Right renal cortex interstitium (tissue), 3 donors: ENCODE data around the gene TSSC4. TPM values are rescaled to one million over a fixed set of nuclear protein-coding genes. Genes with fewer than 3 reads are reported as not detected.

Source experiments
- DNase-seq, 3 donors: peaks; one replicate each; pipeline ENCODE4 v3.0.0-alpha.2; 2013; ENCODE audit warnings: low read depth in 3 of 3, low spot score in 2 of 3
- polyA plus RNA-seq, 3 donors: library from polyadenylated mRNA; unstranded; fragments of 120-200 nt; gene quantifications; one replicate each; pipeline ENCODE4 v1.2.1, GENCODE V29; 2013; ENCODE audit not compliant: insufficient read length in 3 of 3

The TSSC4 gene
- polyA plus RNA-seq, 3 donors: 27.6 to 33.3 (median 31.6) TPM

DNA sequence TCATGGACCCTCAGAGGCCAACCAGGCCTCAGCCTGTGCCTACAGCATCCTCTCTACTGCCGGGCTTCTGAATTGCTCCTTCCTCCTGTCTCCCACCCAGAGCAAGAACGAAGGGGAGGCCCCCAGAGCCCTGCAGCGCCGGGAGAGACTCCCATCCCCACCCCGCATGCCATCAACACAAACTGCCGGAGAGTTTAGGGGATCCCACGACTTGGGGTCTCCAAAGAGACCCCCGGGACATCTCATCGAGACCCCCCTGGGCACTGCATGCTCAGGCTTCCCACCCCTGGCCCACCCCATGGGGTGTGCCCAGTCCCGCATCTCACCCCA lies 31.7 kb upstream of the TSSC4 start:
- DNase-seq: no peak

DNA sequence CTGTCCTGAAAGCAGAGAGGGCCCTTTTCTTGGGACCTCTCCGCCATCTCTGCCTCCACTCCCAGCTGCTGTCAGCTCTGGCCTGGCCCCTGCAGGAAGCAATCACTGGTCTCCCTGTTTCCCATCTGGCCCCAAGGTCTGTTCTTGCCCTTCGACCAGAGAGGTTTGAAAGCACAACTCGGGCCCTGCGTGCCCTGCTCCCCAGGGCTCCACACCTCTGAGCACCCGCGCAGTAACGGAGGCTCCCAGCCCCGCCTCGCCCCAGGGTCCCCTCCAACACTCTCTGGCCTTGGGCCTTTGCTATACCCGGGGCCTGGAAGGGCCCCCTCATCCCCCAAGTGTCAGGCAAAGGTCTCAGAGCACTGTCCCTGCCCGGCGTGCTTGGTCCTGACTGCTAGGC lies 31.2 kb upstream of the TSSC4 start:
- no peak for DNase-seq

DNA sequence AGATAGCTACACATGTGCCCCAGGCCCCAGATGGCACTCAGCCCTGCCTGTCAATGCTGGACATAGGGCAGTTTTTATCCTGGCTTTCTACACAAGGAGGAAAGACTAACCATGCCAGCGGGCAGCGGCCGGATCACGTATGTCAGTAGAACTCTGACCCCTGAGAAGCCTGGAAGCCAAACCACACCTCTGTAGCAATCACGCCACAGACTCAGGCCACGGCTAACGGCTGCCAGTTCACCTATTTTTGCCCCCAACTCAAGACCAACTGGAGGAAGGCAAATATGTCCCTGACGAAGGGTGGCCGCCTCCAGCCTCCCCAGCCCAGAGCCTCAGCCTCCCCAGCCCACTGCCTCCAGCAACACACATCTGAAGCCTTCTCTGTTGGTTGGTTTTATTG lies 30.7 kb upstream of the TSSC4 start:
- DNase-seq: no peak

DNA sequence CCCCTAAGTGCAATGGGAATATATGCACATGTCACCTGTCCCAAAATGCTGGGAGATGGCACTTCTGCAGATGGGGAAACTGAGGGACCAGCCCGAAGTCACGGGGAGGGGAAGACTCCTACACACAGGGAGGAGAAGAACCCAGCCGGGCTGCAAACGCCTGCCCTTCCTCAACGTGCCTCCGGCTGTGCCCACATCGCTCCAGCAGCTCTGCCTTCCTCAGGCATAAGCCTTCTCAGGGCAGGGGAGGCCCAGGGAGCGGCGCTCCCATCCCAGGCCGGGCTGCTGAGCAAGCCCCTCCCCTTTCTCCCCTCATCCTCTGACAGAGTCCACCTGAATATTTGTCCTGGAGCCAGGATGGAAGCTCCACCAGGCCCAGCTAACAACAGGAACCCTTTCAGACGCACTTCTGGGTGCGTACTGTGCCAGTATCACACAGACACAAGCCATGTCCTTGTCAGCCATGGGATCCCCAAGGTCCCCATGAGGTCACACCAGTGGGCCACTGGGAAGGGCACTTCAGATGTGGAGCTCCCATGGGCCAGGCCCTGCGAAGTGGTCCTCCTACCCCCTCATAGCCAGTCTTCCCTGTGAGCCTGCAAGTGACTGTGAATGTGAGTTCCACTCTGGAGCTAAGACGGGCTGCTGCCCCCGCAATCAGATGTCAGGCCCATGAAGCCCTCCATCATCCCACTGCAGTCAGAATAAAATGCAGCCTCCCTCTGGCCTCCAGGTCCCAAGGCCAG lies 25.9 kb upstream of the TSSC4 start:
- no peak for DNase-seq

DNA sequence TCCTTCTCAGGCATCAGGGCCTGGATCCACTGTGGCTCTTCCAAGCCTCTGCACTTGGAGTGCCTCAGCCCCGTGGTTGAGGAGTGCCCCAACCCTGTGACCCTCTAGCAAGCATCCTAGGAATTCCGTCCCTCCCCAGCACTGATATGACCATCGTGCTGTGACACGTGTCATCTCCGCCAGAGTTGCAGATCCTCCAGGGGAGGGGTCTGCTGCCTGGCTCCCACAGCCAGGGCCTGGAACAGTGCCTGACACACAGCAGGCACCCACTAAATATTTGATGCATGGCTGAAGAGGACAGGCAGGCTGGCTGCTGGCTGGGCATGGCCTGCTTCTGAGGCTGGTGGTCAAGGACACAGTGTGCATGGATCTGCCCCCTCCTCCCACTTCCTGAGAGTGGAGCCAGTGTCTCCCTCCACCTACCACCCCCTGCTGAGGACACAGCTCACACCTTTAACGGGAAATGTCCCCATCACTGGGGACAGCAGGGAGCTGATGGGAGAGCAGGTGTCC lies 25.2 kb upstream of the TSSC4 start:
- no peak for DNase-seq

DNA sequence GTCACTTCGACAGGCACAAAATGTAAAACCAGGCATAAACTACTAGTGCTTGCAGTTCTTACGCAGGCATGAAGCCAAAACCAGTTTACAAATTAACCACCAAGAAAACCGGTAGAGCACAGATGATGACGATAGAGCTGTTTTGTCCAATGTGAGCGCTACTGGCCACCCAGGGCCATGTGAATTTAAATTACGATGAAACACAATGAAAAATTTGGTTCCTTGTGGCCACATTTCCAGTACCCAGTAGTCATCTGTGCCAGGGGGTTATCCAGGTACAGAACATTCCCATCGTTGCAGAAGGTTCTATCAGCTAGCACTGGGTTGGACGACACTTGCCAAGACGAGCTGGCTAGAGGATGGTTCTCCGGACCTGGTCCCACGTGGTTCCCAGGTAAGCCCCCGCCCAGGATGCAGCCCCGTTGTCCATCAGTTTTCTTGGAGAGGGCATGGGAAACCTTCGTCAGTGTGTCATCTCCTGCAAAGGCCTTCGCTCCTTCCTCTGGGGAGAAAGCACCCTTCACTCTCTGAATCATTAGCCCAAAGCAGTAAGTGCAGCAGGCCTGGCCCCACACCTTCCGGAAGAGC lies 24.5 kb upstream of the TSSC4 start:
- no peak for DNase-seq

DNA sequence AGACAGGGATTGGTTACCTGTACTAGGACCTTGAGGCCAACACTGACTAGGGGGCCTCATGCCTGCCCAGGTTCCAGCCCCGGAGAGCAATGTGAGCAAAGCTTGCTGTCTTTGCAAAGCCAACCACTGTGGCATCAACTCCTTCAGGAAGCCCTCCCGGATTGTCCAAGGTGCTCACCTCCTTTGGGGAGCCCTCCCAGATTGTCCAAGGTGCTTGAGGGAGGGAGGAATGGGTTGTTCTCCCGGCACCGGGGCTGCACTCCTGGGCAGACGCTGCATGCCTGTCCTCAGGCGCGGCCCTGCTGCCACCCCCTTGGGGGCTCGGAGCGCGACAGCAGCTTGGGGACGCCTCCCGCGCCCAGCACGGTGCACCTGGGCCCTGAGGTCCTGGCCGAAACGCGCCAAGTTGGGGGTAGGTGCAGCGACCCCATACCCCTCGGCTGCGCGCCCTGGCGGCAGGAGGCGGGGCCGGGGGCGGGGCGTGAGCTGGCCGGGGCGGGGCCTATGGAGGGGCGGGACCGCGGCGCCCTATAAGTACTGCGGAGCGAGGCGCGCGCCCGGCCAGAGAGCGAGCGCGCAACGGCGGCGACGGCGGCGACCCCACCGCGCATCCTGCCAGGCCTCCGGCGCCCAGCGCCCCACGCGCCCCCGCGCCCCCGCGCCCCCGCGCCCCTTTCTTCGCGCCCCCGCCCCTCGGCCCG lies 23.6 kb upstream of the TSSC4 start, which contains the start of gene CD81:
Gene CD81, plus strand, starts transcription at position 560 of the 701 bp plus-strand sequence. CDS start 240 bp downstream, outside the sequence.
- DNase-seq: no peak

DNA sequence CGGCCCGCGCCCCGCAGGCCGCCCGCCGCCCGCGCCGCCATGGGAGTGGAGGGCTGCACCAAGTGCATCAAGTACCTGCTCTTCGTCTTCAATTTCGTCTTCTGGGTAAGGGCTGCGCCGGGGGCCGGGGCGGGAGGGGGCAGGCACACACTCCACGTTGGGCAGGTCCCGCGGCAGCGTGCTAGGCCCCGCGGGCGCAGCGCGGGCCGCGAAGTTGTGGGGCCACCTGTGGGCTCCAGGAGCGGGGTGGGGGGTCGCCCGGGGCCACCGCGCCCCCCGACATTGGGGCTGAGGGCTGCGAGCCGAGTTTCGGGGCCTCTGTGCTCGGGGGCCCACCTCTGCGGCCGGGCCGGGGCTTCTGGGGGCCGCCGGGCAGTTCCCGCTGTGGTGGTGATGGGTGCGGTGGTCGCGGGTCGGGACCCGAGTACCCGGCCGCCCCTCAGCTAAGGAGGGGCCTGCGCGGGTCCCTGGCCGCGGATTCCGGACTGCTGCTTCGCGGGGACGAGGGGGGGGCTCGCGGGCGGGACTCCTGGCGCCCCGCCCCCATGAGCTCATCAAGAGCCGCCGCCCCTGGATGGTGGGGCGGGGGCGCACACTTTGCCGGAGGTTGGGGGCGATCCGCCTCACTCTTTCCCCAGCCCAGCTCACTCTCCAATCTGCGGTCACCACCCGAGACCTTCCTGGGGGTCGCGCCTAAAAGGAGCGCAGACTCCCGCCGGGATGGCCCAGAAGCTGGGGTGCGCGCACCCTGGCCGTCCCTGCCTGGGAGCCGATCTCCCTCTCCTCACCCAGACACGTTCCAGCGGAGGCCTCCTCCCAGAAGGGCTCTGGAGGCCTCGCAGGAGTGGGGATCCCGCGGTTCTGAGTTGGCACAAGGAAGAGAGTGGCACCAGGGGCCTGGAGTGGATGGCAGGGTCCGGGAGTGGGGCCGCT lies 22.8 kb upstream of the TSSC4 start:
- no peak for DNase-seq

DNA sequence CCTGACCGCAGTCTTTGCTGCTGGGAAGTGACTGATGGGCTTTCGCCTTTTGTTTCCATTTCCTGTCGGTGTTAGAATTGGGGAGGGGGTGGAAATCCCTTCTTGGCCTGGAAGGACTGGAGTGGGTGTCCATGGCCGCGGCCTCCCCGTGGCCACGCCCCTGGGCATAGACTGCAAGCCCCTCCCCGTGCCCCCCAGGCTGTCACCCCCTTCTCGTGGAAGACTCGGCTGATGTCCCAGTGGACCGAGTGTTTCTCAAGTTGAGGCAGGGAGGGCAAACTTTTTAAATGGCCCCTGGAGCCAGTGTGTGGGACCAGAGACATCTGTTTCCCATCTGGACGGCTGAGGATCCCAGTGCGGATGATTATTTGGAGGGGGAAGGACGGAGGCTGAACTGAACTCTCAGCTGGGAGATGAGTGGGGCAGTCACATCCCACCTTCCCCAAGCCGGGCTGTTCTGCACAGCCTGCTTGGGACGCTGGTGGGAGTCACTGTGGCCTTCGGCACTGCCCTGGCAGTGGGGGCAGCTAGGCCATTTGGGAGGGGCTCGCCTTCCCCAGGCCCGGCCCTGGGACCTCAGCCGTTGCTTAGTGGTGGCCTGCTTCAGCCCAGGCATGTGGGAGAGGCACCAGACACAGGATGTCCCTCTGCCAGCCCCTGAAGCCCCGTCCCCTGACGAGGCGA lies 21.9 kb upstream of the TSSC4 start:
- DNase-seq: no peak

- DNase-seq: no peak
These were observed 20.9 kb upstream of the TSSC4 start for GRCh38 chr11:2379466-2380174.

- no peak for DNase-seq
These were observed 20.2 kb upstream of the TSSC4 start for GRCh38 chr11:2380396-2380795.

DNA sequence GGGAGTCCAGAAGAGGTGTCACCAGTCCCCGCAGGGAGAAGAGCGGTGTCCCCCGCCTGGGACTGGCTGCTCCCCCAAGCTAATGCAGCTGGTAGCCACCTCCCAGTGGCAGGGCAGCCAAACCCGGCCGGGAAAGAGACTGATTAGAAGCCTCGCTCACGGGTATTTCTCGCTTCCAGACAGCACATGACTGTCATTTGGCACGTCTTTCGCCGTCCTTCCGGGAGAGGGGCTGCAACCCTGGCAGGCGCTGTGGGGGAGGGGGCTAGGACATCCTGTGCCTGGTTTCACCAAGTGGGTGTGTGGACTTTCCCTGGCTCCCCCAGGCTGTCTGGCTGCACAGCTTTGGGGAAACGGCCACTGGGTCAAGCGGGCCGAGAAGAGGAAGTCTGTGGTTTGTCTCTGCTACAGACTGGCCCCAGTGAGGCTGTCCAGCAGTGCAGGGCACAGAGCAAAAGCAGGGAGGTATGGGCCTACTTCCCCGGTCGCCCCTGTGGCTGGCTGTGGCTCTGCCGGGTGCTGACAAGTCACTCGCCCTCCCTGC lies 19.7 kb upstream of the TSSC4 start:
- no peak for DNase-seq

GRCh38 chr11:2381494-2382128 lies 18.9 kb upstream of the TSSC4 start:
- no peak for DNase-seq

- no peak for DNase-seq
These were observed 18.4 kb upstream of the TSSC4 start for GRCh38 chr11:2382129-2382517.

- no peak for DNase-seq
These were observed 17.4 kb upstream of the TSSC4 start for GRCh38 chr11:2382936-2383851.

DNA sequence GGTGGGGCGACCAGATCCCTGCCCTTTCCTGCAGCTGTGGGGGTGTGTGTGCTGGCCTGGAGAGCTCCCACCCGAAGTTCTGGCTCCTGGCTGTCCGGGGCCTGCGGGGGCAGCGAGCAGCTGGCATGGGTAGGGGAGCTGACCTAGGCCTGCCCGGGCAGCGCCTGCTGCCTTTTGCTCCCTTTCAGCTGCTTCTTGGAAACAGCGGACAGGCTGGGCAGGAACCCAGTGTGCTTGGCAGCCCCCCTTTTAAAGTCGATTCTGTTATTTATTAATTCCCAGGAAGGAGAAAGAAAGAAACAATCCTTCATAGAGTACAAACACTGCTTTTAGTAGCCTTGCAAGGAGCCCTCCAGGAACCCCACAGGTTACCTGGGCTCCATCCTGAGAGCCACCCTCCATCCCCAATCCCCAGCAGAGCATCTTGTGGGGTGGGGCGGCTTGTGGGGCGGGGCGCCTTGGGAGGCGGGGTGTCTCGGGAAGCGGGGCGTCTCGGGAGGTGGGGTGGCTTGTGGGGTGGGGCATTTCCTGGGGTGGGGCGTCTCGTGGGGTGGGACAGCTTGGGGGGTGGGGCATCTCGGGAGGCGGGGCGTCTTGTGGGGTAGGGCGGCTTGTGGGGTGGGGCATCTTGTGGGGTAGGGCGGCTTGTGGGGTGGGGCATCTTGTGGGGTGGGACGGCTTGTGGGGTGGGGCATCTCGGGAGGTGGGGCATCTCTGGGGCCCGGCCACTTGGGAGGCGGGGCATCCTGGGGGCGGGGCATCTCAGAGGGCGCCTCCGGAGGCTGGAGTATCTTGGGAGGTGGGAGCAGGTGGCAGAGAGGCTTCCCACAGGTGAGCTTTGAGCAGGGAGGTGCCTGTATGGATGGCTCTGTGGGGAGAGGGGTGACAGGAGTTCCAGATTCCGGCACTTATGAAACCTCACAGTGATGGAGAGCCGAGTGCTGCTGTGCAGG lies 16.4 kb upstream of the TSSC4 start:
- DNase-seq: no peak
